ENCODE measurements around the gene PCDHB8. TPM values are rescaled to one million over a fixed set of nuclear protein-coding genes. Genes with fewer than 3 reads are reported as not detected.
"Not testable (repeated sequence)": the region's sequence is repeated elsewhere in the genome, so short reads cannot be mapped to it uniquely, and the experiment has no call there.

The PCDHB8 gene
- total and polyA plus RNA-seq, 2 donors (not counting 1 experiment from before 2014, with no cell fraction given): 0.42 to 1.3 TPM

GRCh38 chr5:141196363-141196762 lies 18.8 kb downstream of the PCDHB8 start:
- H3K9ac ChIP-seq (ENCODE audit: insufficient read depth, low read length): no peak overlapping the region
- no peaks in the 10 kb centered on the region for H3K4me1 ChIP-seq (ENCODE audit: control insufficient read depth, extremely low read depth, insufficient read depth, low read length)
- no peaks in the 10 kb centered on the region for H3K79me2 ChIP-seq (ENCODE audit: control insufficient read depth, insufficient read depth, low read length)
- no peaks in the 10 kb centered on the region for H3K27me3 ChIP-seq (ENCODE audit: control insufficient read depth, insufficient read depth, low read length)
- no peak for DNase-seq (ENCODE audit: low read depth in 2 of 2)
- no peak overlapping the region for H3K27ac ChIP-seq (ENCODE audit: insufficient read depth, low read length)
- TF ChIP-seq EZH2 (IDR thresholded peaks at IDR 0.05; ENCODE audit: low read length, missing control alignments): no peak
- no peaks in the 10 kb centered on the region for H4K20me1 ChIP-seq (ENCODE audit: control insufficient read depth, extremely low read depth, insufficient read depth, low read length)
- no peaks in the 10 kb centered on the region for H3K9me3 ChIP-seq (ENCODE audit: control insufficient read depth, insufficient read depth, low read depth, low read length)
- H3K4me3 ChIP-seq (replicated peaks in 1 of 4; ENCODE audit: control extremely low read depth in 1 of 4, insufficient read depth in 1 of 4, low read depth in 3 of 4, low read length in 4 of 4): no peak overlapping the region
- H3K4me2 ChIP-seq (ENCODE audit: extremely low read depth, insufficient read depth, low read length): no peak overlapping the region
- H2AFZ ChIP-seq (ENCODE audit: low read length): no peak overlapping the region
- H3K36me3 ChIP-seq (ENCODE audit: control insufficient read depth, insufficient read depth, low read length): no peaks in the 10 kb centered on the region

- Histone ChIP-seq H3K9ac (ENCODE audit: insufficient read depth, low read length) (no peak within 1 kb of the TSS), H3K27ac (ENCODE audit: insufficient read depth, low read length) (no peak within 1 kb of the TSS), H3K4me2 (ENCODE audit: extremely low read depth, insufficient read depth, low read length) (no peak within 1 kb of the TSS), H2AFZ (ENCODE audit: low read length) (no peak within 1 kb of the TSS), H4K20me1 (ENCODE audit: control insufficient read depth, extremely low read depth, insufficient read depth, low read length) (no peaks in the 10 kb centered on the region), H3K4me1 (ENCODE audit: control insufficient read depth, extremely low read depth, insufficient read depth, low read length) (no peaks in the 10 kb centered on the region), H3K9me3 (ENCODE audit: control insufficient read depth, insufficient read depth, low read depth, low read length) (no peaks in the 10 kb centered on the region), H3K4me3 (replicated peaks in 1 of 4; ENCODE audit: control extremely low read depth in 1 of 4, insufficient read depth in 1 of 4, low read depth in 3 of 4, low read length in 4 of 4) (peak within 1 kb of the TSS in 1 of 4 experiments; percentile 25), H3K36me3 (ENCODE audit: control insufficient read depth, insufficient read depth, low read length) (no peaks in the 10 kb centered on the region), H3K79me2 (ENCODE audit: control insufficient read depth, insufficient read depth, low read length) (no peaks in the 10 kb centered on the region), H3K27me3 (ENCODE audit: control insufficient read depth, insufficient read depth, low read length) (no peaks in the 10 kb centered on the region)
- no peak for TF ChIP-seq CTCF (conservative IDR thresholded peaks at IDR 0.05 in 1 of 2, IDR thresholded peaks at IDR 0.05 in 1 of 2; ENCODE audit: low read depth in 1 of 2, low read length in 2 of 2)
- TF ChIP-seq EZH2 (IDR thresholded peaks at IDR 0.05; ENCODE audit: low read length, missing control alignments): no peak
- no peak for DNase-seq (ENCODE audit: low read depth in 2 of 2)
These were observed 22.0 kb downstream of the PCDHB8 start, which contains the start of gene PCDHB11 for GRCh38 chr5:141199359-141200235. Gene PCDHB11 (plus strand): TSS chr5:141199627. CDS start chr5:141199775, 148 bp downstream.

- not testable (repeated sequence) for H3K4me2 ChIP-seq (ENCODE audit: extremely low read depth, insufficient read depth, low read length); H3K4me1 ChIP-seq (ENCODE audit: control insufficient read depth, extremely low read depth, insufficient read depth, low read length); H3K27ac ChIP-seq (ENCODE audit: insufficient read depth, low read length)
These were observed 23.5 kb downstream of the PCDHB8 start for GRCh38 chr5:141201126-141201525.

GRCh38 chr5:141201646-141202045 lies 24.1 kb downstream of the PCDHB8 start:
- not testable (repeated sequence) for H4K20me1 ChIP-seq (ENCODE audit: control insufficient read depth, extremely low read depth, insufficient read depth, low read length); H2AFZ ChIP-seq (ENCODE audit: low read length); H3K27me3 ChIP-seq (ENCODE audit: control insufficient read depth, insufficient read depth, low read length); H3K4me2 ChIP-seq (ENCODE audit: extremely low read depth, insufficient read depth, low read length); H3K9me3 ChIP-seq (ENCODE audit: control insufficient read depth, insufficient read depth, low read depth, low read length); H3K79me2 ChIP-seq (ENCODE audit: control insufficient read depth, insufficient read depth, low read length); H3K4me3 ChIP-seq (replicated peaks in 1 of 4; ENCODE audit: control extremely low read depth in 1 of 4, insufficient read depth in 1 of 4, low read depth in 3 of 4, low read length in 4 of 4); DNase-seq (ENCODE audit: low read depth in 2 of 2); H3K9ac ChIP-seq (ENCODE audit: insufficient read depth, low read length); H3K27ac ChIP-seq (ENCODE audit: insufficient read depth, low read length); H3K4me1 ChIP-seq (ENCODE audit: control insufficient read depth, extremely low read depth, insufficient read depth, low read length); H3K36me3 ChIP-seq (ENCODE audit: control insufficient read depth, insufficient read depth, low read length)

More at GRCh38 chr5:141201126-141201525, 23.5 kb downstream of the PCDHB8 start:
- H2AFZ ChIP-seq (ENCODE audit: low read length); H3K36me3 ChIP-seq (ENCODE audit: control insufficient read depth, insufficient read depth, low read length); H3K79me2 ChIP-seq (ENCODE audit: control insufficient read depth, insufficient read depth, low read length); H3K9ac ChIP-seq (ENCODE audit: insufficient read depth, low read length); DNase-seq (ENCODE audit: low read depth in 2 of 2); H3K27me3 ChIP-seq (ENCODE audit: control insufficient read depth, insufficient read depth, low read length); H3K9me3 ChIP-seq (ENCODE audit: control insufficient read depth, insufficient read depth, low read depth, low read length); H4K20me1 ChIP-seq (ENCODE audit: control insufficient read depth, extremely low read depth, insufficient read depth, low read length); H3K4me3 ChIP-seq (replicated peaks in 1 of 4; ENCODE audit: control extremely low read depth in 1 of 4, insufficient read depth in 1 of 4, low read depth in 3 of 4, low read length in 4 of 4): not testable (repeated sequence)
